Glutamatergic neuron (in vitro differentiated cells): ENCODE data around the gene CD44. TPM values are rescaled to one million over a fixed set of nuclear protein-coding genes. Genes with fewer than 3 reads are reported as not detected.

Source experiments
- DNase-seq: peaks from one replicate; pipeline ENCODE4 v3.0.0; 2022
- H3K27ac Mint-ChIP-seq: one replicate; pipeline ENCODE4 v1.8.0; 2020; ENCODE audit warnings: mild to moderate bottlenecking, mixed read lengths, inconsistent platforms; ENCODE audit not compliant: unreplicated experiment
- H3K27me3 Mint-ChIP-seq: one replicate; pipeline ENCODE4 v1.8.0; 2020; ENCODE audit warnings: mild to moderate bottlenecking, moderate library complexity, mixed read lengths, inconsistent platforms; ENCODE audit not compliant: unreplicated experiment
- H3K36me3 Mint-ChIP-seq: one replicate; pipeline ENCODE4 v1.8.0; 2020; ENCODE audit warnings: mild to moderate bottlenecking, mixed read lengths, inconsistent platforms; ENCODE audit not compliant: unreplicated experiment
- H3K4me1 Mint-ChIP-seq: one replicate; pipeline ENCODE4 v1.8.0; 2020; ENCODE audit warnings: mild to moderate bottlenecking, low read depth, mixed read lengths, inconsistent platforms; ENCODE audit not compliant: unreplicated experiment
- H3K4me3 Mint-ChIP-seq: one replicate; pipeline ENCODE4 v1.8.0; 2020; ENCODE audit warnings: mild to moderate bottlenecking, mixed read lengths, inconsistent platforms; ENCODE audit not compliant: unreplicated experiment
- H3K9me3 Mint-ChIP-seq: one replicate; pipeline ENCODE4 v1.8.0; 2020; ENCODE audit warnings: mild to moderate bottlenecking, moderate library complexity, mixed read lengths, inconsistent platforms; ENCODE audit not compliant: unreplicated experiment
- CTCF ChIP-seq: fragments of 200-600 bp; sonication (generic); IDR thresholded peaks from one replicate; pipeline ENCODE4 v1.5.0; 2021; ENCODE audit not compliant: partially characterized antibody, unreplicated experiment
- total RNA-seq: library from RNA; stranded (reverse); fragmentation: NEBNext Ultra II Directional; extraction: Animal tissue kit (Norgen Biotek cat#: 25700); gene quantifications from one replicate; pipeline ENCODE4 v1.2.1, GENCODE V29; 2021; ENCODE audit not compliant: unreplicated experiment

Gene CD44
- total RNA-seq, 1 donor from 2014 or later = 0.71 TPM

GRCh38 chr11:35274909-35275785 is 136.2 kb downstream of the CD44 start:
- Mint-ChIP-seq H3K4me1 (peaks cover 4% of the 10 kb centered on the region), H3K27me3 (peaks cover 3% of the 10 kb centered on the region), H3K36me3 (peaks cover 27% of the 10 kb centered on the region), H3K9me3 (no peaks in the 10 kb centered on the region), H3K27ac (no peak overlapping the region), H3K4me3 (no peak overlapping the region)
- DNase-seq = no peak
- TF ChIP-seq CTCF = no peak

- no peak for TF ChIP-seq CTCF
- peaks cover 4% of the 10 kb centered on the region for H3K4me1 Mint-ChIP-seq
- no peak overlapping the region for H3K4me3 Mint-ChIP-seq
- H3K36me3 Mint-ChIP-seq = peaks cover 29% of the 10 kb centered on the region
- peaks cover 3% of the 10 kb centered on the region for H3K27me3 Mint-ChIP-seq
- H3K9me3 Mint-ChIP-seq = no peaks in the 10 kb centered on the region
- no peak overlapping the region for H3K27ac Mint-ChIP-seq
- no peak for DNase-seq
Measured at GRCh38 chr11:35275786-35276170, 136.8 kb downstream of the CD44 start.

GRCh38 chr11:35276396-35277145 is 137.6 kb downstream of the CD44 start:
- no peaks in the 10 kb centered on the region for H3K9me3 Mint-ChIP-seq
- H3K4me3 Mint-ChIP-seq = no peak overlapping the region
- peaks cover 25% of the 10 kb centered on the region for H3K36me3 Mint-ChIP-seq
- H3K27me3 Mint-ChIP-seq = peaks cover 3% of the 10 kb centered on the region
- no peaks in the 10 kb centered on the region for H3K4me1 Mint-ChIP-seq
- DNase-seq = no peak
- no peak overlapping the region for H3K27ac Mint-ChIP-seq
- no peak for TF ChIP-seq CTCF

- Mint-ChIP-seq H3K27me3 (peaks cover 3% of the 10 kb centered on the region), H3K4me1 (no peaks in the 10 kb centered on the region), H3K36me3 (peaks cover 20% of the 10 kb centered on the region), H3K27ac (no peak overlapping the region), H3K4me3 (no peak overlapping the region), H3K9me3 (no peaks in the 10 kb centered on the region)
- DNase-seq = no peak
- TF ChIP-seq CTCF = no peak
Measured at GRCh38 chr11:35277827-35278226, 138.9 kb downstream of the CD44 start.

GRCh38 chr11:35280727-35281126 is 141.8 kb downstream of the CD44 start:
- Mint-ChIP-seq H3K27me3 (no peaks in the 10 kb centered on the region), H3K4me3 (no peak overlapping the region), H3K36me3 (peaks cover 20% of the 10 kb centered on the region), H3K9me3 (no peaks in the 10 kb centered on the region), H3K27ac (no peak overlapping the region), H3K4me1 (no peaks in the 10 kb centered on the region)
- TF ChIP-seq CTCF = no peak
- DNase-seq = no peak
